GM12875 (cell line): ENCODE results near the gene SYCP2.
"Not testable (repeated sequence)": the region's sequence is repeated elsewhere in the genome, so short reads cannot be mapped to it uniquely, and the experiment has no call there.

Experiments used
- H3K4me3 ChIP-seq: one replicate; pipeline ENCODE4 v1.5.1; 2011; ENCODE audit warnings: low read depth, low read length, control low read depth
- TF ChIP-seq, protein P1 (sequence below): IDR thresholded peaks from 2 replicates; pipeline ENCODE4 v1.5.1; 2011; ENCODE audit warnings: low read depth, mild to moderate bottlenecking, control low read depth, inconsistent platforms, low read length, moderate library complexity, borderline replicate concordance; ENCODE audit not compliant: insufficient read depth

Gene SYCP2

DNA sequence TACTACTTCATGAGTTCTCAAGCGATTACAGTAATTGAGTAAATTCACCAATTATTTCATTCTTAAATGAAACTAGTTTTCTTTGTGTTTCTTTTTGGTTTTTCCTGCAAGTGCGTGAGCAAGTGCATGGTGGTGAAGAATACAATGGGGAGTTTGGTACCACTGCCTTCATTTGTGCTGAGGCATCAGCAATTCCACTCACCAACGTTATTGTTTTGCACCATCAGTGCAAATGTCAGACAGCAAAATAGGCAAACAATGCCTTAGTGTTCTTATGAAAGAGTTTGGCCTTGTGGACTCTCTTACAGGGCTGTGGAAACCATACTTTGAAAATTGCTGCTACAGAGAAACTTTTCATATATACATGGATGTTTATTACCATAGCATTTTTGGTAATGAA, 33.0 kb upstream of the SYCP2 start:
- TF ChIP-seq, protein P1, sequence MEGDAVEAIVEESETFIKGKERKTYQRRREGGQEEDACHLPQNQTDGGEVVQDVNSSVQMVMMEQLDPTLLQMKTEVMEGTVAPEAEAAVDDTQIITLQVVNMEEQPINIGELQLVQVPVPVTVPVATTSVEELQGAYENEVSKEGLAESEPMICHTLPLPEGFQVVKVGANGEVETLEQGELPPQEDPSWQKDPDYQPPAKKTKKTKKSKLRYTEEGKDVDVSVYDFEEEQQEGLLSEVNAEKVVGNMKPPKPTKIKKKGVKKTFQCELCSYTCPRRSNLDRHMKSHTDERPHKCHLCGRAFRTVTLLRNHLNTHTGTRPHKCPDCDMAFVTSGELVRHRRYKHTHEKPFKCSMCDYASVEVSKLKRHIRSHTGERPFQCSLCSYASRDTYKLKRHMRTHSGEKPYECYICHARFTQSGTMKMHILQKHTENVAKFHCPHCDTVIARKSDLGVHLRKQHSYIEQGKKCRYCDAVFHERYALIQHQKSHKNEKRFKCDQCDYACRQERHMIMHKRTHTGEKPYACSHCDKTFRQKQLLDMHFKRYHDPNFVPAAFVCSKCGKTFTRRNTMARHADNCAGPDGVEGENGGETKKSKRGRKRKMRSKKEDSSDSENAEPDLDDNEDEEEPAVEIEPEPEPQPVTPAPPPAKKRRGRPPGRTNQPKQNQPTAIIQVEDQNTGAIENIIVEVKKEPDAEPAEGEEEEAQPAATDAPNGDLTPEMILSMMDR = no peak
- no peak overlapping the region for H3K4me3 ChIP-seq

DNA sequence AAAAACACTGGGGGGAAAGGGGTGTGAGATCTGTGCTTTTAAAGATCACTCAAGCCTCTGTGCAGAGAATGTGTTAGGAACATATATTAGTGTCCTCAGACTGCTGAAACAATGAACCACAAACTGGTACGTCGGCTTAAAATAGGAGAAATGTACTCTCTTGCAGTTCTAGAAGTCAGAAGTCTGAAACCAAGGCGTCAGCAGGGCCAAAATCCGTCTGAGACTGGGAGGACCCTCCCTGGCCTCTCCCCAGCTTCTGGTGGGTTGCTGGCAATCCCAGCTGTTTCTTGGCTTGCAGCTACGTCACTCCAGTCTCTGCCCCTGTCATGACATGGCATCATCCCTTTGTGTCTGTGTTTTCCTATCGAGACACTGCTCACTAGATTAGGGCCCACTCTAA, 28.7 kb upstream of the SYCP2 start:
- TF ChIP-seq, protein P1 = no peak

DNA sequence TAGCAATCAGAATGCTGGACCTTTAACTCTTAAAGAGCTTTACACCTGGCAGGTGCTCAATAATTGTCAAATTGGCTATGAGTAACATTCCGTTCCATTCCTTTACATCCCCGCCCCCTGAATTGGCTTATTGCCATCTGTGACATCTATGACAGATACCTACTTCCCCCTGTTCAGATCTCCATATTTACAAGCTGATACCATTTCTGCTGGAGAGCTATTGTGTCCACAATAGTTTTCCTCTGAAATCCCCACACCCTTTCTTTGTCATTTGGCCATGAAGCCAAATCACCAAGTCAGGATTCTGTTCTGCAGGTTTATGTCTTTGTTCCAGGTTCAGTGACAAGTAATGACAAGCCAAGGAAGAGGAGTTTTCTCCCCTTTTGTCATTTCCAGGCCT, 28.0 kb upstream of the SYCP2 start:
- TF ChIP-seq, protein P1 = no peak
- no peak overlapping the region for H3K4me3 ChIP-seq

More for the DNA sequence above, 28.7 kb upstream of the SYCP2 start:
- H3K4me3 ChIP-seq = no peak overlapping the region

DNA sequence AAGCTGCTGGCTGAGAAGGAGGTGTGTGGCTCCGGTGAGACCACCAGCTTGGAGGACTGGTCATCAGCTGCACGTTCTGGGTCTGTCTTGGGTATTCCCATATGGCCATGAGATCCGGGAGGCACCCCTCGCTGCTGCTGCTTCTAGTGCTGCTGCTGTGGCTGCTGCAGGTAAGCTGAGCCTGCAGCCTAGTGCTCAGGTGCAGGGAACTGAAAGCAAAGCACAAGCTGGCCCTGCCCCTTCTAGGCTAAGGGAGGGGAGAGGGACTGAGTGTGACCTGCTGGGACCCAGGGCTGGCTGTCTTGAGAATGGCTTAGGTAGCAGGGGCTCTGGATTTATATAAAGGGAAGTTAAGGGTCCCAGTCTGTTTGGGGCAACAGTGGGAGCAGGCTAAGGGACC, 25.2 kb upstream of the SYCP2 start:
- no peak overlapping the region for H3K4me3 ChIP-seq
- TF ChIP-seq, protein P1 = no peak

DNA sequence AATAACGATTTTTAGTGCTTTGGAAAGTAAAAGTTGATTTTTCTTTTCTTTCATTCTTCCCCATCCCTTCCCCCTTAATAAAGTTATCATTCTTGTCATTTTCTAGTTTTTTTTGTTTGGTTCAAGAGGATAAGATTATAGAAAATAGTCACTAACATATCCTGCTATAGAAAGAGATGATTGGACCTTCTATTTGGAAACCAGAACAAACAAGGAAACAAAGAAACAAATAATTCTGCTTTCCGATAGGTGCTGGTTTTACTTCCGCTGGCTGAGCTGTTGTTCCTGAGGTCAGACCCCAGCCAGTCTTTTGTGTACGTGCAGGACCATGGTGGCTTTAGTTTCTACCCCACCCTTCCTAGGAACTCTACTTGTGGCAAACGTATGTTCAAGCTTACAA, 24.7 kb upstream of the SYCP2 start, which contains the start of gene CDH26:
Gene CDH26 (plus strand): TSS at position 301 of the 400 bp plus-strand sequence. CDS start 304 bp downstream, outside the sequence.
- H3K4me3 ChIP-seq = no peak within 1 kb of the TSS
- TF ChIP-seq, protein P1 = no peak

DNA sequence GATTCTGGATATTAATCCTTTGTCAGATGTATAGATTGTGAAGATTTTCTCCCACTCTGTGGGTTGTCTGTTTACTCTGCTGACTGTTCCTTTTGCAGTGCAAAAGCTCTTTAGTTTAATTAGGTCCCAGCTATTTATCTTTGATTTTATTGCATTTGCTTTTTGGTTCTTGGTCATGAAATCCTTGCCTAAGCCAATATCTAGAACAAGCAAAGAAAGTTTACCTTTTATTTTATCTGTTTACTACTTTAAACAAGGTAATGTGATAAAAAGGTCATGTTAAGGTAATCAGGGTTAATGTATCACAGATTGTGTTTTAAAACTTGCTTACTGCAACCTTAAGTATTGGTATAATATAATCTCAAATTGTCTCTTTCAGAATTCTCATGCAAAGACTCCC, 24.1 kb upstream of the SYCP2 start:
- H3K4me3 ChIP-seq = not testable (repeated sequence)

DNA sequence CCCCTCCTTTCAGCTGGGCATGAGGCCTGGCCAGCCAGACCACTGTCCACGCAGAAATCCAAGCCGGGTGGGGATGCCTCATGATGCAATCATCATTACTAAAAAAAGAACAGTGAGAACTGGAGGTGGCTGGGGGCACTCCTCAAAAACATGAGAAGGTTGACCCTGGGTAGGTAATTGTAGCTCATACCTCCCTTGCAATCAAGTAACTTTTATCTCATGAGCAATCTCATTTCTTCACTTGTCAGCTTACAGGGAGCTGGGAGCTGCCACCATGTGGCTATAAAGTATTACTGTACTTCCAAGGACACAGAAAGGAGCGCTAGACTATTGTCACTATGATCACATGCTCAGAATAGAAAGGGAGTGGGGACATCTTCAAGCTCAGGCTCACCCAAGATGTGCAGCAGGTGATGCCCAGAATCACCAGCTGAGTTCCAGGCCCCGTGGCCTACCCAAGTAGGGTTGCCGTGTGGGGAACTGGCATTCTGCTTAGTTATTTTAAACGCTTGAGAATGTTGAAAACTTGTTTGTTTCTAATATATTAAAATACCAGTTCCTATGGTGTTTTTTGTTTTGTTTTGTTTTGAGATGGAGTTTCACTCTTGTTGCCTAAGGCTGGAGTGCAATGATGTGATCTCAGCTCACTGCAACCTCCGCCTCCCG, 21.8 kb upstream of the SYCP2 start:
- TF ChIP-seq, protein P1 = peak; percentile 13; the same call in 1 of the 2 replicates
- H3K4me3 ChIP-seq = no peak overlapping the region
